ENCODE data around the gene GSPT2.
"Not testable (repeated sequence)": the region's sequence is repeated elsewhere in the genome, so short reads cannot be mapped to it uniquely, and the experiment has no call there.

GSPT2 gene

DNA sequence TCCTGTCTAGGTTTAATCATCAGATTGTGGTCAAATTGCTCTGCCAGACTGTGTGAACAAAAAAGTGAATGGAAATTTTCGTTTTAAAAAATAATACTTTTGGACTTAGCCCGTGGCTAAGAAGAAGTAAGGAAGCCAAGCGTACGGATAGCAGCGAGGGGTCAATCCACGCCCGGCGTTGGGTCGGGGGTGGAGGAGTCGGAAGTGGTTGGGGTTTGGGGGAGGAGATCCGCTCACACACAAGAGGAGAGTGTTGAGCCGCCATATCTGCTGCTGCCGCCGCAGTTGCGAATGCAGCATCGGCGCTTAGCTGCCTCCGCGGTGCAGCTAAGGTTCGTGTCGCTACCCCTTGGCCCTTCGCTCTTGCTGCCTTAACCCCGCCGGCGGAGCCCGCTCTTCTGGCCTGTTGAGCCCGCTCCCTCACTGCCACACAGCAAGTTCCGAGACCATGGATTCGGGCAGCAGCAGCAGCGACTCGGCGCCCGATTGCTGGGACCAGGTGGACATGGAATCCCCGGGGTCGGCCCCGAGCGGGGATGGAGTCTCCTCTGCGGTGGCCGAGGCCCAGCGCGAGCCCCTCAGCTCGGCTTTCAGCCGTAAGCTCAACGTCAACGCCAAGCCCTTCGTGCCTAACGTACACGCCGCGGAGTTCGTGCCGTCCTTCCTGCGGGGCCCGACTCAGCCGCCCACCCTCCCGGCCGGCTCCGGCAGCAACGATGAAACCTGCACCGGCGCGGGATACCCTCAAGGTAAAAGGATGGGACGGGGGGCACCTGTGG lies at the start of gene GSPT2:
Gene GSPT2 (plus strand): TSS at position 264 of the 779 bp plus-strand sequence. CDS start 185 bp downstream, at position 449.
- no peak for TF ChIP-seq CTCF (conservative IDR thresholded peaks at IDR 0.05; ENCODE audit: low read length)

DNA sequence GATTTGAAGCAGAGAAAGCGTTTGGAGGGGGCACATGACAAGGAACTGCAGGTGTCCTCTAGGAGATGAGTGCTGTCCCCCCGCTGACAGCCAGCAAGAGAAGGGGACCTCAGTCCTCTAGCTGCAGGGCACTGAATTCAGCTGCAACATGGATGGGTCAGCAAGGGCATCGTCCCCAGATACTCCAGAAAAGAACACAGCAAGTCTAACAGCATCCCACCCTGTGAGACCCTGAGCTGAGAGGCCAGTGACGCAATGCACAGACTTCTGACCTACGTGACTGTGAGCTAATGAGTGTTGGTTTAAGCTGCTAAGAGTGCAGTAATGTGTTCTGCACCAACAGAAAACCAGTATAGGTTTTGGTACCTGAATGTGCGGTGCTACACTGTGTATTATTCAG lies 49.0 kb upstream of the GSPT2 start:
- TF ChIP-seq CTCF (conservative IDR thresholded peaks at IDR 0.05; ENCODE audit: low read length) = no peak
- no peak overlapping the region for H3K4me3 ChIP-seq (ENCODE audit: low read length)
- DNase-seq (ENCODE audit: low read depth) = no peak

More for the DNA sequence above, at the start of gene GSPT2:
- peak within 1 kb of the TSS; percentile 75 for H3K4me3 ChIP-seq (ENCODE audit: low read length)
- DNase-seq (ENCODE audit: low read depth) = peak; percentile 70

- no peak for DNase-seq (ENCODE audit: low read depth)
Measured at GRCh38 chrX:51697397-51697796, 45.8 kb upstream of the GSPT2 start.

DNA sequence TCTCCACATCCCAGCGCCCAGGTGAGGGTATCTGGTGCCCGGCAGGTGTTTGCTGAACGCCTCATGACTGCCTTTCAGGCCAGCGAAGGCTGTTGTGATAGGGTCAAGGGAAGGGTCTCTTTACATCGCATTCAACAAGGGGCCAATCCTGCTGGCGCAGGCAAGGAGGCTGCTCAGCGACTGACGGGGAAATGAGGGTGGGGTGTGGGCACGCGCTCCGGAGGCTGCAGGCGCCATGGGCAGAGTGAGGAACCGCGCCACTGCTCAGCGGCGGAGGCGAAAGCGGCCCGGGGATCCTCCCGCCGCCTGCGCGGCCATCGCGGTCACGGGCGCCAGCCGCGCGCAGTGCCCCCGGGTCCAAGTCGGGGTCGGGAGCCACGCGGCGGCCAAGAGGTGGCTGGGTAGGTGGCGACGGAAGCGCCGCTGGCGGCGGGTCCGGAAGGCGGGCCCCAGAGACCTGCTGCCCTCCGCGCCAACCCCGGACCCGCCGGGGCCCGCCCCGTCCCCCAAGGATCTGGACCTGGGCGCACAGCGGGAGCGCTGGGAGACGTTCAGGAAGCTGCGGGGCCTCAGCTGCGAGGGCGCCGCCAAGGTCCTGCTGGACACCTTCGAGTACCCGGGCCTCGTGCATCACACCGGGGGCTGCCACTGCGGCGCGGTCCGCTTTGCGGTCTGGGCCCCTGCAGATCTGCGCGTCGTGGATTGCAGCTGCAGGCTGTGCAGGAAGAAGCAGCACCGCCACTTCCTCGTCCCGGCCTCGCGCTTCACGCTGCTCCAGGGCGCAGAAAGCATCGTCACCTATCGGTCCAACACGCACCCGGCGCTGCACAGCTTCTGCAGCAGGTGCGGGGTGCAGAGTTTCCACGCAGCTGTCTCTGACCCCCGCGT lies 32.7 kb upstream of the GSPT2 start, which contains the start of gene CENPVL1:
Gene CENPVL1 (plus strand): TSS at position 236 of the 888 bp plus-strand sequence. CDS start 0 bp downstream, at position 236.
- H3K4me3 ChIP-seq (ENCODE audit: low read length); DNase-seq (ENCODE audit: low read depth): not testable (repeated sequence)

More at GRCh38 chrX:51697397-51697796, 45.8 kb upstream of the GSPT2 start:
- H3K4me3 ChIP-seq (ENCODE audit: low read length) = no peak overlapping the region
- no peak for TF ChIP-seq CTCF (conservative IDR thresholded peaks at IDR 0.05; ENCODE audit: low read length)

- not testable (repeated sequence) for DNase-seq (ENCODE audit: low read depth); H3K4me3 ChIP-seq (ENCODE audit: low read length)
Measured at GRCh38 chrX:51712943-51713647, 30.1 kb upstream of the GSPT2 start.

DNA sequence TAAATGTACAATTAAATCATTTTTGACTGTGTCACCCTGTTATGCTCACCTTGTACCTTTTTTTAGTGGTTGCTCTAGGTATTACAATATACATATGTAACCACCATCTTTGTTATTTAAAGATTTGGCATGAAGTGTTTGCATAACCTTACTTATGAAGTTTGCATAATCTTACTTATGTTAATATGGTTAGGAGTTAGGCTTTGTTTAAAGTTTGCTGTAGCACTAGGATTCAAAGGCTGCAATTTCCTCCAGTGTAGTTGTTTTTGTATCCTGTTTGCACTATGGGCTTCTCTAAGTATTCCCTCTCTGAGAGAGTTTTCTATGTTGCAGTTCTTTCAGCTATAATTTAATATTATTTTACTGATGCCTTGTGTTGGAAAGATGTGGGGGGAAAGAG lies 15.0 kb upstream of the GSPT2 start:
- no peak overlapping the region for H3K4me3 ChIP-seq (ENCODE audit: low read length)
- no peak for DNase-seq (ENCODE audit: low read depth)
- no peak for TF ChIP-seq CTCF (conservative IDR thresholded peaks at IDR 0.05; ENCODE audit: low read length)

- DNase-seq (ENCODE audit: low read depth) = no peak
- no peak for TF ChIP-seq CTCF (conservative IDR thresholded peaks at IDR 0.05; ENCODE audit: low read length)
- H3K4me3 ChIP-seq (ENCODE audit: low read length) = no peak overlapping the region
Measured at GRCh38 chrX:51737091-51737490, 6.2 kb upstream of the GSPT2 start.
